NCI-H2227 treated with DMSO at 0.1 percent for 48 hours (cell line): ENCODE data around the gene ESRRB.

Experiments
- DNase-seq: peaks from one replicate; lab custom pipeline; 2025; lab: John Stamatoyannopoulos, UW

The ESRRB gene

GRCh38 chr14:76407449-76408150 lies 31.7 kb downstream of the ESRRB start:
- no peak for DNase-seq

GRCh38 chr14:76408877-76409276 lies 32.9 kb downstream of the ESRRB start:
- no peak for DNase-seq

GRCh38 chr14:76412501-76412900 lies 36.6 kb downstream of the ESRRB start:
- no peak for DNase-seq

- no peak for DNase-seq
Observed at GRCh38 chr14:76413106-76413961, 37.4 kb downstream of the ESRRB start.

GRCh38 chr14:76413962-76414600 lies 38.1 kb downstream of the ESRRB start:
- DNase-seq = peak; percentile 21

GRCh38 chr14:76419399-76419798 lies 43.5 kb downstream of the ESRRB start:
- no peak for DNase-seq

GRCh38 chr14:76420827-76421226 lies 44.9 kb downstream of the ESRRB start:
- no peak for DNase-seq

GRCh38 chr14:76421662-76422061 lies 45.7 kb downstream of the ESRRB start:
- no peak for DNase-seq

GRCh38 chr14:76422662-76423061 lies 46.7 kb downstream of the ESRRB start:
- no peak for DNase-seq

GRCh38 chr14:76423534-76423933 lies 47.6 kb downstream of the ESRRB start:
- DNase-seq = no peak

- DNase-seq = no peak
Observed at GRCh38 chr14:76424359-76424758, 48.4 kb downstream of the ESRRB start.

- DNase-seq = no peak
Observed at GRCh38 chr14:76426161-76426696, 50.3 kb downstream of the ESRRB start.

GRCh38 chr14:76428611-76429010 lies 52.7 kb downstream of the ESRRB start:
- DNase-seq = no peak

GRCh38 chr14:76430017-76430416 lies 54.1 kb downstream of the ESRRB start:
- DNase-seq = no peak

GRCh38 chr14:76430475-76430980 lies 54.6 kb downstream of the ESRRB start:
- DNase-seq = no peak

GRCh38 chr14:76431538-76431937 lies 55.6 kb downstream of the ESRRB start:
- DNase-seq = no peak

GRCh38 chr14:76432827-76433752 lies 57.2 kb downstream of the ESRRB start:
- DNase-seq = no peak

- no peak for DNase-seq
Observed at GRCh38 chr14:76434220-76434619, 58.3 kb downstream of the ESRRB start.

GRCh38 chr14:76439237-76439775 lies 63.4 kb downstream of the ESRRB start:
- DNase-seq = no peak

- DNase-seq = no peak
Observed at GRCh38 chr14:76446486-76446885, 70.5 kb downstream of the ESRRB start.

- no peak for DNase-seq
Observed at GRCh38 chr14:76446921-76447320, 71.0 kb downstream of the ESRRB start.
